Epithelial cell of proximal tubule (primary cell): ENCODE results near the gene VLDLR. TPM values are rescaled to one million over a fixed set of nuclear protein-coding genes. Genes with fewer than 3 reads are reported as not detected.
A peak's percentile ranks its signal among the peaks of the same experiment; 100 is the strongest.

Source experiments
- DNase-seq: peaks from one replicate; pipeline ENCODE4 v3.0.0-alpha.2; 2011; ENCODE audit warnings: low read depth
- H3K4me3 ChIP-seq: 2 replicates; pipeline ENCODE4 v1.5.1; 2011; ENCODE audit warnings: low read depth, mild to moderate bottlenecking, low read length
- CTCF ChIP-seq: conservative IDR thresholded peaks from 2 replicates; pipeline ENCODE4 v1.5.1; 2012; ENCODE audit warnings: low read depth, mild to moderate bottlenecking, low read length
- total RNA-seq: library from RNA; depleted of rRNA; stranded (reverse); fragments of >200 nt; gene quantifications from 2 replicates; pipeline ENCODE4 v1.2.3, GENCODE V29; 2015

VLDLR gene
- total RNA-seq, 1 donor from 2014 or later = 16.4 TPM

DNA sequence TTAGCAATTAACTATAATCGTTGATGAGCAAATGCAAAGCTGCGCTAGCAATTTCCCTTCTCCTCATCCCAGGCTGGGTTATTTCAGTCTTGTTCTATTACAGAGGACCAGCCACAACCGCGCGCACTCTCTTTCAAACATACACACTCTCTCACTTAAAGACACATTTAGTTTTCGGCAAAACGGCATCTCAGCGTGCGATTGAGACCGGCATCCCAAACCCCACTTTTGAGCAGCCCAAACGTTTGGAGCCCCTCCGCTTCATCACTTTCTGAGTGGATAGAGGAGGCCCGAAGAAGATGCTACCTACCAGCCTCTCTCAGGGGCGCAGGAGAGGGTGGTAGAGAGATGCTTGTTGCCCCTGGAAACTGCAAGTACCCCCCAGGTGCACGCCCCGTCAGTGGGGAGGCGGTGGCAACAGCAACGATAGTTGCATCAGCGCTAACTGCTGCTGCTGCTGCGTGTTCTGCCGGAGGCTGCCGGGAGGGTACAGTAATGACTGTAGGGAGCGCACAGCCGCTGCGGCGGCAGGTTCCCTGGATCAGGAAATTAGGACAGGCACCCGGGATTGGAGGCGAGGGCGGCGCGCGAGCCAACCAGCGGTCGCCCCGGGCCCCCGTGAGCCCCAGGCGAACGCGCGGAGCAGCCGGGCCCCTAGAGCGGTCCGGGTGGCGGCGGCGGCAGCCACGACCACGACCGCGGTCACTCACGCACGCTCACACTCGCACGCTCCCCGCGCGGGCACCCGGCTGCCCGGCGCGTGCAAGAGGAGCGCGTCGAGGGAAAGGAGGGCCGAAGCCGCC, 467 bp upstream of the VLDLR start:
- peak; percentile 16 for TF ChIP-seq CTCF
- peak overlapping the region; percentile 91 for H3K4me3 ChIP-seq
- no peak for DNase-seq

GRCh38 chr9:2622461-2623287, 1.1 kb downstream of the VLDLR start:
- peak overlapping the region; percentile 91 for H3K4me3 ChIP-seq
- TF ChIP-seq CTCF = no peak
- DNase-seq = no peak

- TF ChIP-seq CTCF = no peak
- peak overlapping the region; percentile 91 for H3K4me3 ChIP-seq
- peak; percentile 95 for DNase-seq
These were observed 1.9 kb downstream of the VLDLR start for GRCh38 chr9:2623288-2624050.

DNA sequence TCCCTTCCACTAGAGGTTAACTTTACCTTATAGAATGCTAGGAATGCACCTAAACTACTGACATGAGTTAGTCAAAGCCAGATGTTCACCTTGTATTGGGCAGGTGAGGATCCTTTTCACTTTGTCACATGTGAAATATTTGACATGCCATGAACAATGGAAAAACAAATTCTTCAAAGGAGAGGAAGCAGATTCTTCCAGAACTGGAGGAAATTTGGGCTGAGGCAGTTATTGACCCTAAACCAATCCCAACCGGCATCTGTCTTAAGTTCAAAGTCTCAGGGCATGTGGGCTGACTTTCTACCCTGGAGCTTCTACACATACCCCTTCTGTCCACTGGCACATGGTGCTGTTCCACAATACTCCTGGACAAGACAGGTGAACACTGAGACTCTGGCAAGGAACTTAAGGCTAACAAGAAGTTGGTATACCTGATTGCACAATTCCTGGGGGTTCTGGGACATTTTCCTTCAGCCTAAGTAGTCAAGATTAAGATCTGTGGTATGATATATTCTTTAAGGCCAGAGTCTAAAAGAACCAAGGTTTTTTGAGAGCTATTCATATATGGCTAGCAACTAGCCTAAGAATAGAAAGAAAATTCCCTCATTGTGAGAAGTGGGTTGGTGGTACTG, 2.6 kb downstream of the VLDLR start:
- no peak for TF ChIP-seq CTCF
- DNase-seq = no peak
- peak overlapping the region; percentile 91 for H3K4me3 ChIP-seq

- TF ChIP-seq CTCF = peak; percentile 32
- DNase-seq = no peak
- H3K4me3 ChIP-seq = no peak overlapping the region
These were observed 3.8 kb downstream of the VLDLR start for GRCh38 chr9:2625427-2625826.

DNA sequence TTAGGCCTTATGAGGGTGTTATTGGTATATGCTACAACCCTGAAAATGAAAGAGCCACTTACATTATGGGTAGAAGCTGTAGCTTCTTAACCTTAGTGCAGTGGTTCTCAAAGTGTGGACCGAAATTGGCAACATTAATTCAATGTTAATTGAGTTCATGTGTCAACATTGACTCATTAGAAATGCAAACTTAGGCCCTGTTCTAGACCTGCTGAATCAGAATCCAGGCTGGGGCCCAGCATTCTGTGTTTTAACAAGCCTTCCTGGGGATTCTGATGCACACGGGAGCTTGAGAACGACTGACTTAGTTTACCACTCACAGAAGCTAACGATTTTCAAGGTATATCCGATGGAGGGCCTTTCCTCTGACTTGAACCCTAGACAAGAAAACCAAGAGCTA, 7.3 kb downstream of the VLDLR start:
- no peak for TF ChIP-seq CTCF
- DNase-seq = no peak
- no peak overlapping the region for H3K4me3 ChIP-seq
